SH-SY5Y (cell line): Measurements from ENCODE around the gene CCNE1.

ENCODE experiments used
- GATA2 ChIP-seq: IDR thresholded peaks from 2 replicates; pipeline ENCODE4 v1.6.1; 2011; ENCODE audit warnings: mild to moderate bottlenecking, low read depth, low read length
- GATA3 ChIP-seq: IDR thresholded peaks from 2 replicates; pipeline ENCODE4 v1.6.1; 2011; ENCODE audit warnings: low read depth, mild to moderate bottlenecking, low read length, moderate library complexity

DNA sequence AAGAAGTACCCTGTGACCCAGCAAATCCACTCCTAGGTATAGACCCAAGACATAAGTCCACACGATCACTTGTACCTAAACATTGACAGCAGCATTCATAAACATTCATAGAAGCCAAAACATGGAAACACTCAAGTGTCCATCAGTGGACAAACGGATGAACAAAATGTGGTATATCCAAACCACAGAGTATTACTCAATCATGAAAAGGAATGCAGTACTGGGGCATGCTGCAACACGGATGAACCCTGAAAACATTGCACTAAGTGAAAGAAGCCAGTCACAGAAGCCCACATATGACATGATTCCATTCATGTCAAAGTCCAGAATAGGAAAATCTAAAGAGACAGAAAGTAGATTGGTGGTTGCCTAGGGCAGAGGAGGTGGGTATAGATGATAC is 22.8 kb upstream of the CCNE1 start:
- TF ChIP-seq GATA3 (no peak), GATA2 (no peak)
